ENCODE data around the gene MRPL1.
"Not testable (repeated sequence)": the region's sequence is repeated elsewhere in the genome, so short reads cannot be mapped to it uniquely, and the experiment has no call there.

MRPL1 gene

GRCh38 chr4:77921701-77922100 lies 59.1 kb downstream of the MRPL1 start:
- H3K27me3 ChIP-seq = no peaks in the 10 kb centered on the region
- no peak overlapping the region for H3K9ac ChIP-seq

GRCh38 chr4:77922158-77923094 lies 59.8 kb downstream of the MRPL1 start:
- no peaks in the 10 kb centered on the region for H4K20me1 ChIP-seq
- no peak for TF ChIP-seq Cebpa-rat (IDR thresholded peaks at IDR 0.05)
- H3K4me1 ChIP-seq = peaks cover 8 to 20% (median 14%) of the 10 kb centered on the region in 10 experiments; a peak in 15 of 20 replicates
- H3K36me3 ChIP-seq = peaks cover 14 to 72% (median 55%) of the 10 kb centered on the region in 11 experiments; a peak in 21 of 22 replicates
- no peaks in the 10 kb centered on the region for H3K27me3 ChIP-seq
- peaks cover 16 to 27% (median 21%) of the 10 kb centered on the region in 11 experiments; a peak in 19 of 22 replicates for H3K9me3 ChIP-seq (replicated peaks in 1 of 11)
- no peak overlapping the region for H3K27ac ChIP-seq
- no peak overlapping the region for H3K9ac ChIP-seq
- H3K4me2 ChIP-seq = peak overlapping the region in 2 of 11 experiments; percentile 32 to 39; a peak in 2 of 22 replicates
- no peak overlapping the region for H3K4me3 ChIP-seq

More at GRCh38 chr4:77921701-77922100, 59.1 kb downstream of the MRPL1 start:
- no peak overlapping the region for H3K4me3 ChIP-seq
- H3K27ac ChIP-seq = no peak overlapping the region
- H3K36me3 ChIP-seq = peaks cover 14 to 74% (median 53%) of the 10 kb centered on the region in 11 experiments; a peak in 21 of 22 replicates
- peak overlapping the region in 8 of 11 experiments; percentile 2 to 39 (median 24); a peak in 9 of 22 replicates for H3K4me2 ChIP-seq
- peaks cover 16 to 27% (median 21%) of the 10 kb centered on the region in 11 experiments; a peak in 19 of 22 replicates for H3K9me3 ChIP-seq (replicated peaks in 1 of 11)
- peaks cover 8 to 20% (median 14%) of the 10 kb centered on the region in 10 experiments; a peak in 15 of 20 replicates for H3K4me1 ChIP-seq
- no peaks in the 10 kb centered on the region for H4K20me1 ChIP-seq
- no peak for TF ChIP-seq Cebpa-rat (IDR thresholded peaks at IDR 0.05)

GRCh38 chr4:77927991-77928925 lies 65.6 kb downstream of the MRPL1 start:
- no peak for TF ChIP-seq Cebpa-rat (IDR thresholded peaks at IDR 0.05)
- no peak overlapping the region for H3K4me3 ChIP-seq
- H3K27ac ChIP-seq = no peak overlapping the region
- H3K4me2 ChIP-seq = no peak overlapping the region
- no peaks in the 10 kb centered on the region for H3K4me1 ChIP-seq
- no peaks in the 10 kb centered on the region for H4K20me1 ChIP-seq
- H3K9me3 ChIP-seq (replicated peaks in 1 of 11) = peaks cover 16 to 27% (median 21%) of the 10 kb centered on the region in 11 experiments; a peak in 19 of 22 replicates
- H3K36me3 ChIP-seq = peaks cover 46 to 82% (median 66%) of the 10 kb centered on the region in 11 experiments
- no peak overlapping the region for H3K9ac ChIP-seq
- no peaks in the 10 kb centered on the region for H3K27me3 ChIP-seq

GRCh38 chr4:77930154-77930639 lies 67.6 kb downstream of the MRPL1 start:
- no peak overlapping the region for H3K9ac ChIP-seq
- H3K27ac ChIP-seq = no peak overlapping the region
- H3K4me3 ChIP-seq = no peak overlapping the region
- no peaks in the 10 kb centered on the region for H4K20me1 ChIP-seq
- peaks cover 48 to 82% (median 63%) of the 10 kb centered on the region in 11 experiments for H3K36me3 ChIP-seq
- peaks cover 7 to 12% (median 9%) of the 10 kb centered on the region in 11 experiments; a peak in 19 of 22 replicates for H3K9me3 ChIP-seq (replicated peaks in 1 of 11)
- no peaks in the 10 kb centered on the region for H3K4me1 ChIP-seq
- no peaks in the 10 kb centered on the region for H3K27me3 ChIP-seq
- no peak overlapping the region for H3K4me2 ChIP-seq
- TF ChIP-seq Cebpa-rat (IDR thresholded peaks at IDR 0.05) = no peak

- Histone ChIP-seq H3K36me3 (peaks cover 46 to 82% (median 61%) of the 10 kb centered on the region in 11 experiments), H3K9me3 (replicated peaks in 1 of 11) (peaks cover under 1 to 6% (median 3%) of the 10 kb centered on the region in 11 experiments; a peak in 12 of 22 replicates), H3K27me3 (no peaks in the 10 kb centered on the region), H3K4me3 (no peak overlapping the region), H3K9ac (no peak overlapping the region), H3K4me1 (no peaks in the 10 kb centered on the region), H3K27ac (no peak overlapping the region), H3K4me2 (no peak overlapping the region), H4K20me1 (no peaks in the 10 kb centered on the region)
- TF ChIP-seq Cebpa-rat (IDR thresholded peaks at IDR 0.05) = no peak
Observed at GRCh38 chr4:77930876-77931275, 68.2 kb downstream of the MRPL1 start.

- H3K4me1 ChIP-seq = no peaks in the 10 kb centered on the region
- no peak overlapping the region for H3K4me2 ChIP-seq
- no peaks in the 10 kb centered on the region for H3K27me3 ChIP-seq
- no peak overlapping the region for H3K27ac ChIP-seq
- no peaks in the 10 kb centered on the region for H4K20me1 ChIP-seq
- H3K9me3 ChIP-seq (replicated peaks in 1 of 11) = no peaks in the 10 kb centered on the region
- TF ChIP-seq Cebpa-rat (IDR thresholded peaks at IDR 0.05) = no peak
- peaks cover 44 to 79% (median 55%) of the 10 kb centered on the region in 11 experiments for H3K36me3 ChIP-seq
- no peak overlapping the region for H3K4me3 ChIP-seq
- H3K9ac ChIP-seq = no peak overlapping the region
Observed at GRCh38 chr4:77931452-77932135, 69.0 kb downstream of the MRPL1 start.

GRCh38 chr4:77938560-77938959 lies 75.9 kb downstream of the MRPL1 start:
- H3K4me3 ChIP-seq = no peak overlapping the region
- H3K4me2 ChIP-seq = no peak overlapping the region
- no peaks in the 10 kb centered on the region for H3K4me1 ChIP-seq
- H4K20me1 ChIP-seq = no peaks in the 10 kb centered on the region
- TF ChIP-seq Cebpa-rat (IDR thresholded peaks at IDR 0.05) = no peak
- peaks cover 40 to 92% (median 72%) of the 10 kb centered on the region in 11 experiments for H3K36me3 ChIP-seq
- H3K27ac ChIP-seq = no peak overlapping the region
- H3K9me3 ChIP-seq (replicated peaks in 1 of 11) = peaks cover 51 to 58% (median 54%) of the 10 kb centered on the region in 11 experiments
- no peak overlapping the region for H3K9ac ChIP-seq
- no peaks in the 10 kb centered on the region for H3K27me3 ChIP-seq

GRCh38 chr4:77945929-77946328 lies 83.3 kb downstream of the MRPL1 start:
- not testable (repeated sequence) for H3K9ac ChIP-seq, H3K27ac ChIP-seq, H3K4me3 ChIP-seq, H3K27me3 ChIP-seq, H3K4me1 ChIP-seq, H4K20me1 ChIP-seq, H3K4me2 ChIP-seq
- H3K36me3 ChIP-seq = peaks cover 48 to 75% (median 63%) of the 10 kb centered on the region in 11 experiments
- peaks cover 52 to 58% (median 53%) of the 10 kb centered on the region in 11 experiments for H3K9me3 ChIP-seq (replicated peaks in 1 of 11)

All from BLaER1 treated with 17β-estradiol and CSF1 and Interleukin-3, amounts not matched to agents 10 nM and 100 nM (cell line).